Left renal pelvis (tissue), 4 donors: ENCODE measurements around the gene CALR3. TPM values are rescaled to one million over a fixed set of nuclear protein-coding genes. Genes with fewer than 3 reads are reported as not detected.
"Not testable (repeated sequence)": the region's sequence is repeated elsewhere in the genome, so short reads cannot be mapped to it uniquely, and the experiment has no call there.

Experiments
- DNase-seq, 4 donors: peaks; one replicate each; pipeline ENCODE4 v3.0.0-alpha.2; 2013; ENCODE audit warnings: low read depth in 4 of 4, low spot score in 3 of 4
- polyA plus RNA-seq, 4 donors: library from polyadenylated mRNA; unstranded; fragments of 120-200 nt; gene quantifications; one replicate each; pipeline ENCODE4 v1.2.1, GENCODE V29; 2013; ENCODE audit not compliant: insufficient read length in 4 of 4

CALR3 gene
- polyA plus RNA-seq, 4 donors: 0.10 TPM; not detected in 3

DNA sequence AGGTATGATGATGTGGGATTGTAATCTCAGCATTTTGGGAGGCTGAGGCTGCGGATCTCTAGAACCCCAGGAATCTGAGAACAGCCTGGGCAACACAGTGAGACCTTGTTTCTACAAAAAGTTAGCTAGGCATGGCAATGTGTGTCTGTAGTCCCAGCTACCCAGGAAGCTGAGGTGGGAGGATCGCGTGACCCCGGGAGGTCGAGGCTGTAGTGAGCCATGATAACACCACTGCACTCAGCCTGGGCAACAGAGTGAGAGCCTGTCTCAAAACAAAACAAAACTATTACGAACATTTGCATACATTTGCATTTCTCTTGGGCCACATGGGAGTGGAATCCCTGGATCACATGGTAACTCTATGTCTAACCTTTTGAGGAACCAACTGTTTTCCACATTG is 1.9 kb upstream of the CALR3 start:
- no peak for DNase-seq

DNA sequence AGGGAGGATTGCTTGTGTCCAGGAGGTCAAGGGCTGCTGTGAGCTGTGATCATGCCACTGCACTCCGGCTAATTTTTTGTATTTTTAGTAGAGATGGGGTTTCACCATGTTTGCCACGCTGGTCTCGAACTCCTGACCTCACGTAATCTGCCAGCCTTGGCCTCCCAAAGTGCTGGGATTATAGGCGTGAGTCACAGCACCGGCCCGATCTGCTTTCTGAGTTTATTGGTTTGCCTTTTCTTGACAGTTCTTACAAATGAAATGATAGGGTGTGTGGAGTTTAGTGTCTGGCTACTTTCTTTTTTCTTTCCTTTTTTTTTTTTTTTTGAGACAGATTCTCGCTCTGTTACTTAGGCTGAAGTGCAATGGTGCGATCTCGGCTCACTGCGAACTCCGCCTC is 1.1 kb upstream of the CALR3 start:
- DNase-seq: no peak

DNA sequence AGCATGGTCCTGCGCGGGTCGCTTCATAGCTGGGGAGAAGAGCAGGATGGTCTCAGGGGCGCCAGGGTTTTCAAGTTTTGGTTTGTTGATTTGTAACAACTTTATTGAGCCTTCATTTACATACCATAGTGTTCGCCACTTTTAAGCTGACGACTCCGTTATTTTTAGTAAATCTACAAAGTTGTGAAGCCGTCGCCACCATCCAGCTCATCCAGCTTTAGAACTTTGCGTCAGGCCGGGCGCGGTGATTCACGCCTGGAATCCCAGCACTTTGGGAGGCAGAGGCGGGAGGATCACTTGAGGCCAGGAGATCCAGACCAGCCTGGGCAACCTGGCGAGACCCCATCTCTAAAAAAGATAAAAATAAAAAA is 631 bp upstream of the CALR3 start:
- DNase-seq: no peak

DNA sequence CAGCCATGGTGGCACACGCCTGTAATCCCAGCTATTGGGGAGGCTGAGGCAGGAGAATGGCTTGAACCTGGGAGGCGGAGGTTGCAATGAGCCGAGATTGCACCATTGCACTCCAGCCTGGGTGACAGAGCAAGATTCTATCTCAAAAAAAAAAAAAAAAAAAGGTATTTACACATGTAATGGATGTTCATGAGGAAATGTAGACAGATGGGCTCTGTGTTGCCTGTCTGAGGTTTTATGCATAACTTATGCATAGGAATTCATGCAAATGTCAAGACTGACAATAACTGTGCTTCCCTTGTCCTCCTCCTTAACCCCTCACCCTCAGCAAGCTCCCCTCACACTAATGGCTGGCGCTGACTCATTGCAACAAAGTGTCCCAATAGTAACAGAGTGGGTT is 9.5 kb downstream of the CALR3 start:
- not testable (repeated sequence) for DNase-seq

DNA sequence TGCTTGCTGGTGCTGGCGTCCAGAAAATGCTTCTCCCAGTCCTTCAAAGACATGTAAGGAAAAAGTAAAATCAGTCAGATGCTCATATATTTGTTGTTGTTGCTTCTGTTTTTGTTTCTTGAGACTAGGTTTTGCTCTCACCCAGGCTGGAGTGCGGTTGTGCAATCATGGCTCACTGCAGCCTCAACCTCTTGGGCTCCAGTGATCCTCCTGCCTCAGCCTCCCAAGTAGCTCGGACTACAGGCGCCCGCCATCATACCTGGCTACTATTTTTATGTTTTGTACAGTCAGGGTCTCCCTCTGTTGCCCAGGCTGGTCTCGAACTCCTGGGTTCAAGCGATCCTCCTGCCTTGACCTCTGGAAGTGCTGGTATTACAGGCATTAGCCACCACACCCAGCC is 13.2 kb downstream of the CALR3 start:
- no peak for DNase-seq

DNA sequence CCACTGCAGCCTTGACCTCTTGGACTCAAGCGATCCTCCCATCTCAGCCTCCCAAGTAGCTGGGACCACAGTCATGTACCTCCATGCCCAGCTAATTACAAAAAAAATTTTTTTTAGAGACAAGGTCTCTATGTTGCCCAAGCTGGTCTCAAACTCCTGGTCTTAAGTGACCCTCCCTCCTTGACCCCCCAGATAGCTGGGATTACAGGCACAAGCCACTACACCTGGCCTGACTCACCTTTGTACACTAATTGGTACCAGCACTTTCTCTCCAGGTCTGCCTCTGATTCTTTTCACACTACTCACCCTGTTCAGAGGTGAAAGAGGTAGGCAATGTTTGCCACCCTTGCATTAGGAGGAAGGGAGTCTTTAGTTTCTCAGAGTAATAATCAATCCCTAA is 18.7 kb downstream of the CALR3 start:
- DNase-seq: no peak

DNA sequence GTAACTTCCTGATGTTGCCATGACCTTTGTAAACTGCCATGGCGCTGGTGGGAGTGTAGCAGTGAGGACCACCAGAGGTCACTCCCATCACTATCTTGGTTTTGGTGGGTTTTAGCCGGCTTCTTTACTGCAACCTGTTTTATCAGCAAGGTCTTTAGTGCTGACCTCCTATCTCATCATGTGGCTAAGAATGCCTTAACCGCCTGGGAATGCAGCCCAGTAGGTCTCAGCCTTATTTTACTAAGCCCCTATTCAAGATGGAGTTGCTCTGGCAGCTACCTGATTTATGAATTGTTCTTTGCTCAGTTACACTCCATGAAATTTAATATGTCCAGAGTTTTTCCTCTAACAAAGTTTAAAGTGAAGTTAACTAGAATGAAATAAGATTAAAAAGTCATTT is 19.6 kb downstream of the CALR3 start:
- DNase-seq: no peak

DNA sequence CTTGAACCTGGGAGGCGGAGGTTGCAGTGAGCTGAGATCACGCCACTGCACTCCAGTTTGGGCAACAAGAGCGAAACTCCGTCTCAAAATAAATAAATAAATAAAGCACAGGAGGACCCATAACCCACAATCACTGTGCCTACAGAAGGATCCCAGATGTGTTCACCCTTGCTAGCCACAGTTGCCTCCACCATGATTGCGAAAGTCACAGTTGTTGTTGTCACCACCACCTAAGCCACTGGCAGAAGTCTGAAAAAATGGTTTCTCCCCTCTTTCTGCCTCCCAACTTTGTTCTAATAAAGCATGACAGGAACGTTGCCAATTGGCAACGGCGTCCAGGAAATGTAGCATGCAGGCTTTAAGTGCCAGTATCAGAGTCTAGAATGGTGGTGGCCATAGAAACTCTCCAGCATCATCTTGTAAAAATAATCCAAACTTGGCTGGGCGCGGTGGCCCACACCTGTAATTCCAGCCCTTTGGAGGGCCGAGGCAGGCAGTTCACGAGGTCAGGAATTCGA is 22.0 kb downstream of the CALR3 start:
- DNase-seq: no peak

DNA sequence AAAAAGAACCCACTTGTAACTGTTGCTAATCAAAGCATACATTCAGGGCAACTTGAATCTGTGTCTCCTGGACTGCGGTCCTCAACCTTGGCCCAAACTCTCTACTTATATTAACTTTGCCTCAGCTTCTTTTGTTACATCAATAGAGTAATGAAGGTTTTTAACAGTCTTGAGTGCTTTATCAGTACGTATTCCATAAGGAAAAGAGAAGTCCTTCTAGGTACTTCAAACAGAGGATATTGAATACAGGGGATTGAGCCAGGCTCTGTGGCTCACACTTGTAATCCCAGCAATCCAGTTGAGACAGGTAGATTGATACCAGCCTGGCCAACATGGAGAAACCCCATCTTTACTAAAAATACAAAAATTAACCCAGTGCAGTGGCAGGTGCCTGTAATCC is 23.0 kb downstream of the CALR3 start:
- DNase-seq: no peak

DNA sequence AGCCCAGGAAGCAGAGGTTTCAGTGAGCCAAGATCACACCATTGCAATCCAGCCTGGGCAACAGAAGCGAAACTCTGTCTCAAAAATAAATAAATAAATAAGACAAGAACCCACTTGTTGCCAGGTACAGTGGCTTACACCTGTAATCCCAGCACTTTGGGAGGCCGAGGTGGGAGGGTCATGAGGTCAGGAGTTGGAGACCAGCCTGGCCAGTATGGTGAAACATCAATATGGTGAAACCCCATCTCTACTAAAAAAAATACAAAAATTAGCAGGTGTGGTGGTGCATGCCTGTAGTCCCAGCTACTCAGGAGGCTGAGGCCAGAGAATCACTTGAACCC is 23.4 kb downstream of the CALR3 start:
- DNase-seq: not testable (repeated sequence)

DNA sequence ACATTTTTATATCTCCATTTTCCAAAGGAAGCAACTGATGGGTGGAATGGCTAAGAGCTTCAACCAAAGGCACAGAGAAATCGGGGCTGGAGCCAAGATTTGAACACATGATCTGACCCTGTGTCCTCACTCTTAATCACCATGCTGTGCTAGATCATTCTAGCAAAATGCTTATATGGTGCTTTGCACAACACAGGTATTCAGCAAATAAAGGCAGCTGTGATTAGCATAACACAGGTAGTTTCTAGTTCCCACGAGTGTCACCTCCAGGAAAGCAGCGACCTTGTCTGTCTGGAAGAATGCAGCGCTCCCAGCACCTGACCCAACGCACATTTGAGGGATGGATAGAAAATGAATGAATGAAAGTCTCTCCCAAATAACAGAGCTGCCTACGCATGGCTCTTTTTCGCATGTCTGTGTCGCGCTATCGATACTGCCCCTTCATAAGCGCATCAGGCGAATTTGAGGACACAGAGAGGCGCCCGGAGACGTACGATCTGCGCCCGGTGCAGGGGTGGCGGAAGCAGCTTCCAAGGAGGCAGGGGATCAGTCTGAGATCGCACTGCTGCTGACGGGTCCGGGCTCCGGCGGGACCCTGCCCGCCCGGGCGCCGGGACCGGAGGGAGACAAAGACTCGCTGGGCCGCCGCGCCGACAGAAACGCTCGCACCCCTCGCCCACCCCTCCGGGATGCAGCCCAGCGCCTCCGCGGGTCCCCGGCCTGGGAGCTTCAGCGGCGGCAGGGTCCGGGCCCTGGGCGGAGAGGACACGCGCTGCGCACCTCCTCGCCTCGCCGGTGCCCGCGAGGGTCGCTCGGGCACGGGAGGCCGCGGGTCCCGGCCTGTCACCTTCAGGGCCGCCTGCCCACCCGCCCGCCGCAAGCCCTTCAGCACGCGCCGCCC is 24.8 kb downstream of the CALR3 start:
- no peak for DNase-seq

DNA sequence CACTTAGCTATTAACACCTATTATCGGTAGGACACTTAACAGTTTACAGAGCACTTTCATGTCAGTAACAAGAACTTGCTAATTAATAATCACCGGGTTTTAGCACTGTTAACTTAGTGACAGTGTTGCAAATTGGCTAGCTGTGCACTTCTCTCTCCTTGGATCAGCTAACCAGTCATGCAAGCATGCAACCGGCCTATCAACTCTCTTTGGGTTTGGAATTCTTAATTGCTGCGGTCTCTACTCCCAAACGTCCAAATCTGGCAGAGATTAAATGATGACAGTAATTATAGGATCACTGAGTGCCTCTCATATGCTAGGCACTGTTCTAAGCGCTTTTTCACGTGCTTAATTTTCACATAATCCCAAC is 25.4 kb downstream of the CALR3 start:
- DNase-seq: no peak

DNA sequence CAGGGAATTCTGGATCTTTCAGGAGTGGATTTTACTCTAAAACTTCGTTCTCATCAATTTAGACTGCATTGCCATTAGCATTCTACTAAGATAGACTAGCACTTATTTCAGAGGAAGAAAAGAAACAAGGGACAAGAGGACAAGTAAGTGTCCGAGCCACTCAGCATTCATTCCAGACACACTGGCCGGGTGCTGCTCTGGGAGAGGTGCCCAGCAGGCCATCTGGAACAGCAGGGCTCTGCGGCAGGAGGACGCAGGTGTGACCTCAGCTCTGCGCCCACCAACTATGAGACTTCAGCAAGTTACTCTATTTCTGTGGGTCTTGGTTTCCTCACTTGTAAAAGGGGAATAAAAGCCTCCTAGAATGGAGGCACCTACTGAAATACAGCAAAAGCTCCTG is 28.4 kb downstream of the CALR3 start:
- no peak for DNase-seq

DNA sequence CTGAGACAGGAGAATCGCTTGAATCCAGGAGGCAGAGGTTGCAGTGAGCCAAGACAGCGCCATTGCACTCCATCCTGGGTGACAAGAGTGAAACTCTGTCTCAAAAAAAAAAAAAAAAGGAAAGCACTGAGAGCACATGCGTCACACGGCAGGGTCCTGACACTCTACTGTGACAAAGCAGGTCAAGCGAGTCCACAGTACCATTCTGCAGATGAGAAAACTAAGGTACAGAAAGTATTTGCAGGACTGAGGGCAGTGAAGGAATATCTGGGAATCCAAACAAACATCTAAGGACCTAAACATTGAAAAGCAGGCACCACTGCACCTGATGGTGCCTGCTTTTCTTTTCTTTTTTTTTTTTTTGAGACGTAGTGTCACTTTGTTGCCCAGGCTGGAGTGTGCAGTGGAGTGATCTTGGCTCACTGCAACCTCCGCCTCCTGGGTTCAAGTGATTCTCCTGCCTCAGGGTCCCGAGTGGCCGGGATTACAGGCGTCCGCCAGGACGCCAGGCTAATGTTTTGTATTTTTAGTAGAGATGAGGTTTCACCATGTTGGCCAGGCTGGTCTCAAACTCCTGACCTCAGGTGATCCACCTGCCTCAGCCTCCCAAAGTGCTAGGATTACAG is 29.1 kb downstream of the CALR3 start:
- DNase-seq: not testable (repeated sequence)

DNA sequence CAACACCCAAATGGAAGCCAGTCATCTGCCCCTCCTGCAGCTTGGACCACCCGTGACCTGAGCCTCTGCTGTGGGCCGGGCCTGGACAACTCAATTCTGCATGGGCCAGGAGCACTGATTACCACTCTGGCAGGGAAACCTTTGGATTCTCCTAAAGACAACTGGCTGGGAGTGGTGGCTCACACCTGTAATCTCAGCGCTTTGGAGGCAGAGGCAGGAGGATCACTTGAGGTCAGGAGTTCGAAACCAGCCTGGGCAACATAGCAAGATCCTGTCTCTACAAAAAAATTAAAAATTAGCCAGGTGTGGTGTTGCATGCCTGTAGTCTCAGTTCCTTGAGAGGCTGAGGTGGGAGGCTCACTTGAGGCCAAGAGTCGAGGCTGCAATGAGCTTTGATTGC is 30.7 kb downstream of the CALR3 start:
- no peak for DNase-seq

DNA sequence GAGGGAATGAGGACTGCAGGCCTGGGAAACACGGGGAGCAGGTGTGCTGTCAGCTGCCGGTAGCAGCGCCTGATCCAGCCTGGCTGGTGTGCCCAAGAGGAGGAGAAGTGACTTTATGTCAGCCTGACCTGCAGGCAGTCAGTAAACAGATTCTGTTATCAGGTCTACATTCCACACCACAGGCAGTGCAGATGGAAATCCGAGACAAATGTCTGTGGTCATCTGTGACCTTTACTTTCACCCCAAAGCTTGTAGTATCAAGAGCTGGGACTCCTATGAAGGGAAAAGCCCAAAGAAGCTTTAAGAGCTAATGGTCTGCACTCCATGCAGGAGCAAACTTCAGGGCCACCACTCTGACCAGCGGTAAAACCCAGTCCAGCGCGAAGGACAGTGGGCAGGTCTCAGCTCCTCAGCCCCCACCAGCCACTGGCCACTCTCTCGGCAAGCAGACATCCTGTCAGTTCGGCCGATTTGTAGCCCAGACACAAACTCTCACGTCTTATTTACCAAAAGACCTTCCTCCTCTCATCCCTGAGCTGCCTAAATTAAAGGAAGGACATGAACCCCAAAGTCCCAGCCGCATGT is 31.9 kb downstream of the CALR3 start:
- DNase-seq: no peak

DNA sequence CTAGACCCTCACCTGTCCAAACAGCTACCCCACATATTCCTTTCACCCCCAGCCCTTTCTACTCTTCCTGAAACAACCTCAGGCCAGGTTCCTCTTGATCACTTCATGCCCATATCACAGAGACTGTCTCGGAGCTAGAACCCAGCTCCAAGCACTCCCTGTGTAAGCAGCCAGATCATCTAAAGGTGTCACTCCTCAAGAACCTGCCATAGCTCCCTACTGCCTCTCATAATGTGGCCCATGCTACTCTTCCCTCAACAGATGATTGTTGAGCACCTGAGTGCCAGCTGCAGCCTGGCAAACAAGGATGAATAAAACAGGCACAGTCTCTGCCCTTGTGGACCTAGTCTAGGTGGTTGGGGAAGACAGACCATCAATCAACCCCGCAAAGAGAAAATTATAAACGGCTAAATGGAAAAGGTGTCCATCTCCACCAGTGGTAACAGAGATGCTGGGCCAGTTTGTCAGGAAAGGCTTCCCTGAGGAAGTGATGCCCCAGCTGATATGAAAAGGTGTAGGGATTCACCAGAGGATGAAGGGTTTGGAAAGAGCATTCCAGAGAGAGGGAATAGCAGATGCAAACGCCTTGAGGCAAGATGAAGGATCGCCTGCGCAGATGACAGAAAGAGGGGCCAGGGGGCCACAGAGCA is 32.5 kb downstream of the CALR3 start:
- no peak for DNase-seq

DNA sequence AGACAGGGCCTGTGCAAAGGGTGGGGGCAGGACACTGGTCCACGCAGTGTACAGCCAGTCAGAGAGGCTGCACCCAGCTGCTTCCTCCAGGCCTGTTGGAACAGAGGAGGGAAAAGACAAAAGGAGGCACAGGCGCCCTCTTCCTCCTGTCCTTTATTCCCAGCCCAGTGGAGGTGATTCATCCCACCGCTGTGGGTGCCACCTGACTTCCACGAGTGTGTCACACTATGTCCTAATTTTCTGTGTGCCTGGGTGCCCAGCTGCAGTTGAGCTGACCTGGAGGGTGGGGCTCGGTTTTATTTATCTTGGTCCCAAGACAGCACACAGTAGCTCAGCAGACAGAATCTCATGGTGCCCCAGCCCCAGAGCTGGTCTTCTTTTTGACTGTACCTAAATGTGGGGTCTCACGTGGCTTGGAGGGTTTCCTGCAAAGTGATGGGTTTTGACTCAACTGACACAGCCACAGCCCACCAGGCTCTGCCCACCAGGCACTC is 33.2 kb downstream of the CALR3 start:
- no peak for DNase-seq

DNA sequence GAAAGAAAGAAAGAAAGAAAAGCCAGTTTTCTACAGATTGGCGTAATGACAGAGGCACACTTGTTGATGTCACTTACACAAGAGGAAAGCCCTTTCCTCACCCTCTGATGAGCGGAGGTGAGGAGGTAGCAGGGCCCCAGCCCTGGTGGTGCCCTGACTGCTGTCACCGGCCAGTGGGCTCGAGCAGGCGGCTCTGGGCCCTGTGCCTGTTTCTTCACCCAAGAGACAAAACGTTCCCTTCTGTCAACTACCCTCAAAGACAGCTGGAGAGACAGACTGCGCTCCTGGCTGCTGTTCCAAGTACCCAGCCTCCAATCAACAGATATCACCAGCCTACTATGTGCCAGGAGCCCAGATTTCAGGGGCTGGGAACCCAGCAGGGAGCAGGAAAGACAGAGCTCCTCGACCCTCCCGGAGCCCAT is 34.3 kb downstream of the CALR3 start:
- DNase-seq: no peak

DNA sequence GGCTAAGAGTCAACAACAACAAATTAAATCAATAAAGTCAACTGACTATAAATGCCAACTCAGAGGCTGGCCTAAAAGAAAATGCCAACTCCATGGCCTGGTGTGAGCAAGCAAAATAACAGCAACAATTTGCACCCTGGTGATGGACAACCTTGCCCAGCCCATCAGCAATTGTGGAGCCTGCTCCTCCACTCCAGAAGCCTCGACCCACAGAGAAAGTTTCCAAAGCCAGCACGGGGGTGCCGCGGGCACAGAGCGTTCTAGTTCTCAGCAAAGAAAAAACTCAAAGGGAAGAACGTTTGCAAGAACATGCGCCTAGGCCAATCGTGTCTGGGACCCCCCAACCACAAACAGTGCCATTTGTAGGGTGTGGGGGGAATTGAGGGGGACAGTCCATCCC is 35.5 kb downstream of the CALR3 start:
- no peak for DNase-seq

DNA sequence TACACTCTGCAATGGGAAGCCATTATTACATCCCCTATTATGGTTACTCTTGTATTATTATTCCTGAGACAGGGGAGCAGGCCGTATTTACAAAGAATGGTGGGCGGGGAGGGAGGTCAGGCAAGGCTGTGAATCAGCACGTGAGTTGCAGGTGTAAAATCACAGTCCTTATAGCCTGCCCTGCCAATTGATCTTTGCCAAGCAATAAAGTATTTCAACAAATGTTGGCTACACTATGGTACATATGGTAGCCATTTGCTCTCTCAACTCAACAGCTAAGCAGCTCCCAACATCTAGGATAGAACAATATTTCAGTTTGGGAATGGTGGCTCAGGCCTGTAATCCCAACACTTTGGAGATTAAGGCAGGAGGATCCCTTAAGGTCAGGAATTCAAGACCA is 36.3 kb downstream of the CALR3 start:
- DNase-seq: no peak
